GM12872 (cell line): ENCODE results near the gene CTNNBIP1.

Experiments
- CTCF ChIP-seq: IDR thresholded peaks from 3 replicates; pipeline ENCODE4 v1.5.1; 2011; ENCODE audit warnings: low read depth, mild to moderate bottlenecking, low read length, moderate library complexity; ENCODE audit not compliant: insufficient read depth

CTNNBIP1 gene

GRCh38 chr1:9844106-9844505 is 66.0 kb downstream of the CTNNBIP1 start:
- TF ChIP-seq CTCF = no peak

GRCh38 chr1:9843576-9843945 is 66.5 kb downstream of the CTNNBIP1 start:
- no peak for TF ChIP-seq CTCF

GRCh38 chr1:9842781-9843575 is 67.1 kb downstream of the CTNNBIP1 start:
- no peak for TF ChIP-seq CTCF

- TF ChIP-seq CTCF = no peak
Measured at GRCh38 chr1:9842073-9842711, 67.9 kb downstream of the CTNNBIP1 start.

GRCh38 chr1:9841460-9841859 is 68.6 kb downstream of the CTNNBIP1 start:
- TF ChIP-seq CTCF = no peak

- TF ChIP-seq CTCF = no peak
Measured at GRCh38 chr1:9840176-9840575, 69.9 kb downstream of the CTNNBIP1 start.

- TF ChIP-seq CTCF = no peak
Measured at GRCh38 chr1:9838946-9839345, 71.1 kb downstream of the CTNNBIP1 start.
